Measurements from ENCODE around the gene CTDSP2. TPM values are rescaled to one million over a fixed set of nuclear protein-coding genes. Genes with fewer than 3 reads are reported as not detected.

Gene CTDSP2
- total and polyA plus RNA-seq, 2 experiments from 2014 or later, result 52.7 to 97.3 TPM

DNA sequence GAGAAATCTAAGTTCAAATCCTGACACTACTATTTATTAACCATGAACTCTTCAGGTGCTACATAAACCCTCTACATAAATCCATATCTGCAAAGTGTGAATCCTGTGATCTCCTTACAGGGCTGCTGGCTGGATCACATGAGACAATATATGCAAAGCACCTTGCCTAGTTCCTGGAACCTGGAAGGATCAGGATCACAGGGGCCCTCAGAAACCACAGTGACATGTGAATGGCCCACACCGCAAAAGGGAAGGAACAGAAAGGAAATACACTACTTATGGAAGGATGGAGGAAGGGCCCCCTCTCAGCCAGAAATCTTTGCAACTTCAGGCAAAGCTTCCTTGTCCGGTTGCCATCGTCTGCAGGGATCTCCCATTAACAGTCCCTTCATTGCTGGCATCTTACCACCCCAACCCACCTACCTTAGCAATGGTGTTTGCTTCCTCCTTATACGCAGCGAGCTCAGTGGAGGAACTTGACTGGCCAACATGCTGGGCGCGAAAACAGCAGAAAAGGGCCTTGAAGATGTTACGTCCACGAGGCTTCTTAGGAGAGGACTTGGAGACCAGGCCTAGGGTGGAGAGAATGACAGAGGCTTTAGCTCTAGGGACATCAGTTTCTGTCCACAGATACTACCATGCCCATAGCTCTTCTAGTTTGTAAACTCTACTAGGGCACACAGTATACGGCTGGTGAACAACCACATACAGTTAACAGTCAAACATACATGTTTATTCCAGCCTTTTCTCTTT, 17.3 kb downstream of the CTDSP2 start:
- Histone ChIP-seq H3K9me3 (ENCODE audit: low read depth) (no peaks in the 10 kb centered on the region), H3K9ac (no peak overlapping the region), H3K4me3 (no peak overlapping the region), H2AFZ (no peak overlapping the region), H3K4me1 (ENCODE audit: insufficient read depth) (peaks cover 52% of the 10 kb centered on the region), H3K4me2 (ENCODE audit: unreplicated experiment) (no peak overlapping the region), H3K27me3 (replicated peaks; ENCODE audit: insufficient read depth) (no peaks in the 10 kb centered on the region), H3K9me2 (ENCODE audit: insufficient read depth) (no peaks in the 10 kb centered on the region), H4K20me1 (ENCODE audit: insufficient read depth) (peaks cover 38% of the 10 kb centered on the region), H3K79me2 (ENCODE audit: insufficient read depth) (peaks cover 100% of the 10 kb centered on the region), H3F3A (ENCODE audit: insufficient read depth) (peaks cover 59% of the 10 kb centered on the region), H3K27ac (no peak overlapping the region), H3K36me3 (ENCODE audit: low read depth) (peaks cover 52% of the 10 kb centered on the region)
- DNase-seq, result no peak
- WGBS, 2 experiments (ENCODE audit: low coverage in 1 of 2, low lambda C conversion rate in 2 of 2, missing lambda C conversion rate in 2 of 2), result 73 to 74% methylated on average over 10 of the region's 10 CpGs
- TF ChIP-seq EZH2phosphoT487 (IDR thresholded peaks at IDR 0.05; ENCODE audit: insufficient read depth, low read depth) (no peak), EZH2 (IDR thresholded peaks at IDR 0.05; ENCODE audit: insufficient read depth, poor library complexity, severe bottlenecking) (no peak)
- in situ Hi-C loops (cut with MboI), result no loop called here

DNA sequence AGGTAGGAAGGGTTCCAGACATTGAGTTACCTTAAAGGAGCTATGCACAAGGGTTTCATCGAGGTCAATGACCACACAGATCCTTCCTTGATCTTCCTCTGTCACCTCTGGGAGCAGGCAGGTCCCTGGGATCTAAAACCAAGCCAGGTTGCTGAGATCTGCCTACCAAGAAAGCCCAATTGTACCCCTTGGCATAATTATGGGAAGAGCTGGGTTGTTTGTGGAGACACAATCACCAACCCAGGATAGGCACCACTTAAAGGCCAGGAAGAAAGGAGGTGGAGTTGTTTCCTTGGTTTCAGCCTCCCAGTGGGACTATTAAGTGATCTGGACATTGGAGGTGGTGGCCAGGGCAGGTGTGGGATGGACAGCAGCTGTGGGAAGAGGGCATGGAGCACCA, 19.6 kb downstream of the CTDSP2 start:
- Histone ChIP-seq H2AFZ (no peak overlapping the region), H4K20me1 (ENCODE audit: insufficient read depth) (peaks cover 21% of the 10 kb centered on the region), H3F3A (ENCODE audit: insufficient read depth) (peaks cover 38% of the 10 kb centered on the region), H3K36me3 (ENCODE audit: low read depth) (peaks cover 73% of the 10 kb centered on the region), H3K4me3 (no peak overlapping the region), H3K4me2 (ENCODE audit: unreplicated experiment) (no peak overlapping the region), H3K27me3 (replicated peaks; ENCODE audit: insufficient read depth) (no peaks in the 10 kb centered on the region), H3K4me1 (ENCODE audit: insufficient read depth) (peaks cover 30% of the 10 kb centered on the region), H3K9me3 (ENCODE audit: low read depth) (no peaks in the 10 kb centered on the region), H3K9me2 (ENCODE audit: insufficient read depth) (no peaks in the 10 kb centered on the region), H3K27ac (no peak overlapping the region), H3K79me2 (ENCODE audit: insufficient read depth) (peaks cover 100% of the 10 kb centered on the region), H3K9ac (no peak overlapping the region)
- no peak for TF ChIP-seq EZH2phosphoT487 (IDR thresholded peaks at IDR 0.05; ENCODE audit: insufficient read depth, low read depth)
- TF ChIP-seq EZH2 (IDR thresholded peaks at IDR 0.05; ENCODE audit: insufficient read depth, poor library complexity, severe bottlenecking), result no peak
- no peak for DNase-seq
- in situ Hi-C loops (cut with MboI), result no loop called here
- 100% methylated on average over 1 of the region's 1 CpG for WGBS, 2 experiments (ENCODE audit: low coverage in 1 of 2, low lambda C conversion rate in 2 of 2, missing lambda C conversion rate in 2 of 2)

DNA sequence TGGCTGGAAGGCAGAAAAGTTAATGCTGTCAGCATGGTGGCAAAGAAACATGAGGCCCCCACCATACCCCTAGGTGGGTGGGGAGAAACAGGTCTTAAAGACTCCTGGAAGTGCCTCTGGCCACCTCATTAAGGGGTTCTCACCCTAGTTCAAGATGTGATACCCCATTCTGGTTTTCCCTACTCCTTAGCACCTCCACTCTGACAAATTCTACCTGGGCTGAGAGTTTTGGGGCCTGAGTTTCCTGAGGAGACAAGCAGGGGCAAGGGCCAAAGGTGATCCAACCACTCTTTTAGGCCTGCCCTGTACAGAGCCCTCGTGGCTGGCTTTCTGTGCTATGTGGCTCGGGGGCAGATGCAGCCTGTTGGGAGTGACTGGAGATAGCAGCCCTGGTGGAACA, 20.1 kb downstream of the CTDSP2 start:
- no peak overlapping the region for H3K4me2 ChIP-seq (ENCODE audit: unreplicated experiment)
- in situ Hi-C loops (cut with MboI), result no loop called here
- H2AFZ ChIP-seq, result no peak overlapping the region
- peaks cover 24% of the 10 kb centered on the region for H3K4me1 ChIP-seq (ENCODE audit: insufficient read depth)
- no peak for DNase-seq
- H3K9me3 ChIP-seq (ENCODE audit: low read depth), result no peaks in the 10 kb centered on the region
- no peak for TF ChIP-seq EZH2 (IDR thresholded peaks at IDR 0.05; ENCODE audit: insufficient read depth, poor library complexity, severe bottlenecking)
- WGBS, 2 experiments (ENCODE audit: low coverage in 1 of 2, low lambda C conversion rate in 2 of 2, missing lambda C conversion rate in 2 of 2), result 28 to 42% methylated on average over 2 of the region's 2 CpGs
- no peaks in the 10 kb centered on the region for H3K9me2 ChIP-seq (ENCODE audit: insufficient read depth)
- peaks cover 100% of the 10 kb centered on the region for H3K79me2 ChIP-seq (ENCODE audit: insufficient read depth)
- no peak overlapping the region for H3K9ac ChIP-seq
- H3K27me3 ChIP-seq (replicated peaks; ENCODE audit: insufficient read depth), result no peaks in the 10 kb centered on the region
- H3K36me3 ChIP-seq (ENCODE audit: low read depth), result peaks cover 77% of the 10 kb centered on the region
- peaks cover 16% of the 10 kb centered on the region; the same call in 1 of the 2 replicates for H4K20me1 ChIP-seq (ENCODE audit: insufficient read depth)
- H3F3A ChIP-seq (ENCODE audit: insufficient read depth), result peaks cover 34% of the 10 kb centered on the region; the same call in 1 of the 2 replicates
- no peak overlapping the region for H3K27ac ChIP-seq
- H3K4me3 ChIP-seq, result no peak overlapping the region

GRCh38 chr12:57825451-57825850, 21.1 kb downstream of the CTDSP2 start:
- in situ Hi-C loops (cut with MboI), result no loop called here
- Histone ChIP-seq H3K27me3 (replicated peaks; ENCODE audit: insufficient read depth) (no peaks in the 10 kb centered on the region), H3K9me3 (ENCODE audit: low read depth) (no peaks in the 10 kb centered on the region), H3K9me2 (ENCODE audit: insufficient read depth) (no peaks in the 10 kb centered on the region), H4K20me1 (ENCODE audit: insufficient read depth) (peaks cover 15% of the 10 kb centered on the region; the same call in 1 of the 2 replicates), H3K9ac (no peak overlapping the region), H3K4me1 (ENCODE audit: insufficient read depth) (peaks cover 15% of the 10 kb centered on the region), H3K4me3 (no peak overlapping the region), H3F3A (ENCODE audit: insufficient read depth) (peaks cover 35% of the 10 kb centered on the region; the same call in 1 of the 2 replicates), H2AFZ (no peak overlapping the region), H3K4me2 (ENCODE audit: unreplicated experiment) (no peak overlapping the region), H3K79me2 (ENCODE audit: insufficient read depth) (peaks cover 100% of the 10 kb centered on the region), H3K36me3 (ENCODE audit: low read depth) (peaks cover 85% of the 10 kb centered on the region), H3K27ac (no peak overlapping the region)
- no peak for DNase-seq
- WGBS, 2 experiments (ENCODE audit: low coverage in 1 of 2, low lambda C conversion rate in 2 of 2, missing lambda C conversion rate in 2 of 2), result 80 to 83% methylated on average over 2 of the region's 2 CpGs
- no peak for TF ChIP-seq EZH2 (IDR thresholded peaks at IDR 0.05; ENCODE audit: insufficient read depth, poor library complexity, severe bottlenecking)
- no peak for TF ChIP-seq EZH2phosphoT487 (IDR thresholded peaks at IDR 0.05; ENCODE audit: insufficient read depth, low read depth)

Measured in GM23248 (cell line).